ENCODE data around the gene CTDSP1.

CTDSP1 gene

DNA sequence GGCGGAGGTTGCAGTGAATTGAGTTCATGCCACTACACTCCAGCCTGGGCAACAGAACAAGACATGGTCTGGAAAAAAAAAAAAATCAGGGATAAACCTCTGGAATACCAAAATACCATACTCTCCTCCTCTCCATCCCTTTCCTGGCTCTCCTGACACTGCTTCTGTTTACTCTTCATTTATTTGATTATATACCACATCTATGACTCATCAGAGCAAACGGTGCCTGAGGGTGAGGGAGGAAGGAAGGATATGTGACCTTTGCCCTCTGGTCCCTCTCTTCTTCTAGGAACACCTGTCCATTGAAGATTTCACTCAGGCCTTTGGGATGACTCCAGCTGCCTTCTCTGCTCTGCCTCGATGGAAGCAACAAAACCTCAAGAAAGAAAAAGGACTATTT, 49.3 kb downstream of the CTDSP1 start:
- no peak for TF ChIP-seq CEBPB (IDR thresholded peaks at IDR 0.05)
- TF ChIP-seq, protein P1, sequence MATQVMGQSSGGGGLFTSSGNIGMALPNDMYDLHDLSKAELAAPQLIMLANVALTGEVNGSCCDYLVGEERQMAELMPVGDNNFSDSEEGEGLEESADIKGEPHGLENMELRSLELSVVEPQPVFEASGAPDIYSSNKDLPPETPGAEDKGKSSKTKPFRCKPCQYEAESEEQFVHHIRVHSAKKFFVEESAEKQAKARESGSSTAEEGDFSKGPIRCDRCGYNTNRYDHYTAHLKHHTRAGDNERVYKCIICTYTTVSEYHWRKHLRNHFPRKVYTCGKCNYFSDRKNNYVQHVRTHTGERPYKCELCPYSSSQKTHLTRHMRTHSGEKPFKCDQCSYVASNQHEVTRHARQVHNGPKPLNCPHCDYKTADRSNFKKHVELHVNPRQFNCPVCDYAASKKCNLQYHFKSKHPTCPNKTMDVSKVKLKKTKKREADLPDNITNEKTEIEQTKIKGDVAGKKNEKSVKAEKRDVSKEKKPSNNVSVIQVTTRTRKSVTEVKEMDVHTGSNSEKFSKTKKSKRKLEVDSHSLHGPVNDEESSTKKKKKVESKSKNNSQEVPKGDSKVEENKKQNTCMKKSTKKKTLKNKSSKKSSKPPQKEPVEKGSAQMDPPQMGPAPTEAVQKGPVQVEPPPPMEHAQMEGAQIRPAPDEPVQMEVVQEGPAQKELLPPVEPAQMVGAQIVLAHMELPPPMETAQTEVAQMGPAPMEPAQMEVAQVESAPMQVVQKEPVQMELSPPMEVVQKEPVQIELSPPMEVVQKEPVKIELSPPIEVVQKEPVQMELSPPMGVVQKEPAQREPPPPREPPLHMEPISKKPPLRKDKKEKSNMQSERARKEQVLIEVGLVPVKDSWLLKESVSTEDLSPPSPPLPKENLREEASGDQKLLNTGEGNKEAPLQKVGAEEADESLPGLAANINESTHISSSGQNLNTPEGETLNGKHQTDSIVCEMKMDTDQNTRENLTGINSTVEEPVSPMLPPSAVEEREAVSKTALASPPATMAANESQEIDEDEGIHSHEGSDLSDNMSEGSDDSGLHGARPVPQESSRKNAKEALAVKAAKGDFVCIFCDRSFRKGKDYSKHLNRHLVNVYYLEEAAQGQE (IDR thresholded peaks at IDR 0.05; ENCODE audit: low read depth): no peak
- no peak for TF ChIP-seq CREB1 (IDR thresholded peaks at IDR 0.05; ENCODE audit: low read depth)
- TF ChIP-seq EP300 (IDR thresholded peaks at IDR 0.05; ENCODE audit: borderline replicate concordance): no peak
- no peak for TF ChIP-seq EGR1 (IDR thresholded peaks at IDR 0.05)
- TF ChIP-seq, protein P2, sequence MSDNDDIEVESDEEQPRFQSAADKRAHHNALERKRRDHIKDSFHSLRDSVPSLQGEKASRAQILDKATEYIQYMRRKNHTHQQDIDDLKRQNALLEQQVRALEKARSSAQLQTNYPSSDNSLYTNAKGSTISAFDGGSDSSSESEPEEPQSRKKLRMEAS (IDR thresholded peaks at IDR 0.05): no peak
- TF ChIP-seq TEAD4 (IDR thresholded peaks at IDR 0.05): no peak
- TF ChIP-seq YY1 (IDR thresholded peaks at IDR 0.05; ENCODE audit: low read depth): no peak
- no peak for TF ChIP-seq TAF1 (IDR thresholded peaks at IDR 0.05; ENCODE audit: low read depth)
- no peak for TF ChIP-seq ZBTB7A (IDR thresholded peaks at IDR 0.05; ENCODE audit: low read depth)
- TF ChIP-seq RAD21 (IDR thresholded peaks at IDR 0.05; ENCODE audit: low read depth): no peak
- TF ChIP-seq, protein P3, sequence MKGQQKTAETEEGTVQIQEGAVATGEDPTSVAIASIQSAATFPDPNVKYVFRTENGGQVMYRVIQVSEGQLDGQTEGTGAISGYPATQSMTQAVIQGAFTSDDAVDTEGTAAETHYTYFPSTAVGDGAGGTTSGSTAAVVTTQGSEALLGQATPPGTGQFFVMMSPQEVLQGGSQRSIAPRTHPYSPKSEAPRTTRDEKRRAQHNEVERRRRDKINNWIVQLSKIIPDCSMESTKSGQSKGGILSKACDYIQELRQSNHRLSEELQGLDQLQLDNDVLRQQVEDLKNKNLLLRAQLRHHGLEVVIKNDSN (IDR thresholded peaks at IDR 0.05): no peak
- TF ChIP-seq NFIC (IDR thresholded peaks at IDR 0.05): no peak
- TF ChIP-seq FOXM1 (IDR thresholded peaks at IDR 0.05; ENCODE audit: borderline replicate concordance, low read depth): no peak
- TF ChIP-seq TCF12 (IDR thresholded peaks at IDR 0.05; ENCODE audit: low read depth): no peak

DNA sequence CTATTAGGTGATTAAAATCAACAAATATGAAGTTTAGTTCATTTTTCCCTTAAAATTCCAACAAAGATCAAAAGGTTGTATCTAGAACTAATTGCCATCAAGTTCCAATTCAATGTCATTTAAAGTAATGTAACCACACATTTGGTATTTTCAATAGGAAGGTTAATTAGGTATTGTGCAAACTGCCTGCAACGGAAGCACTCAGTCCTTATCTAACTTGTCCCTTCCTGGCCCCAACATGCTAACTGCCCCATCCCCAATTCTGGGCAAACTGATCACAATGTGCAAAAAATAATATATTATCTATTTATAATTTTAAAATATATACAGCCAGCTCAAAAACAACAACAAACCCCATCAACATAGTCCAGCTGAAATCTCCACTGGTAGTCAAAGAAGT, 52.4 kb downstream of the CTDSP1 start:
- no peak for TF ChIP-seq FOXM1 (IDR thresholded peaks at IDR 0.05; ENCODE audit: borderline replicate concordance, low read depth)
- TF ChIP-seq TEAD4 (IDR thresholded peaks at IDR 0.05): no peak
- no peak for TF ChIP-seq CREB1 (IDR thresholded peaks at IDR 0.05; ENCODE audit: low read depth)
- TF ChIP-seq RAD21 (IDR thresholded peaks at IDR 0.05; ENCODE audit: low read depth): no peak
- no peak for TF ChIP-seq TAF1 (IDR thresholded peaks at IDR 0.05; ENCODE audit: low read depth)
- no peak for TF ChIP-seq TCF12 (IDR thresholded peaks at IDR 0.05; ENCODE audit: low read depth)
- no peak for TF ChIP-seq ZBTB7A (IDR thresholded peaks at IDR 0.05; ENCODE audit: low read depth)
- no peak for TF ChIP-seq NFIC (IDR thresholded peaks at IDR 0.05)
- no peak for TF ChIP-seq EP300 (IDR thresholded peaks at IDR 0.05; ENCODE audit: borderline replicate concordance)
- TF ChIP-seq EGR1 (IDR thresholded peaks at IDR 0.05): no peak
- TF ChIP-seq, protein P3 (IDR thresholded peaks at IDR 0.05): no peak
- no peak for TF ChIP-seq CEBPB (IDR thresholded peaks at IDR 0.05)
- TF ChIP-seq, protein P2 (IDR thresholded peaks at IDR 0.05): no peak
- TF ChIP-seq, protein P1 (IDR thresholded peaks at IDR 0.05; ENCODE audit: low read depth): no peak
- TF ChIP-seq YY1 (IDR thresholded peaks at IDR 0.05; ENCODE audit: low read depth): no peak

All from Ishikawa (cell line).